Body of pancreas (tissue), 4 donors: ENCODE results near the gene SORCS1.

Experiments
- CTCF ChIP-seq, 7 experiments: fragments of 450-650 bp in 4 of 7; fragments of 200-600 bp in 3 of 7; sonication (generic) in 3 of 7; IDR thresholded peaks; one replicate each; pipeline ENCODE4 v1.5.1; 2016 to 2019; ENCODE audit warnings: antibody characterized with exemption in 7 of 7
- POLR2A ChIP-seq, 3 donors: fragments of 450-650 bp; IDR thresholded peaks; one replicate each; pipeline ENCODE4 v1.6.1; 2016; ENCODE audit warnings: antibody characterized with exemption in 3 of 3, mild to moderate bottlenecking in 2 of 3

- TF ChIP-seq CTCF (IDR thresholded peaks at IDR 0.05) (no peak), POLR2A (IDR thresholded peaks at IDR 0.05) (no peak)
Observed at GRCh38 chr10:106751091-106751490, 413.4 kb downstream of the SORCS1 start.
